K562 (cell line): ENCODE measurements around the gene STX2. TPM values are rescaled to one million over a fixed set of nuclear protein-coding genes. Genes with fewer than 3 reads are reported as not detected.
A peak's percentile ranks its signal among the peaks of the same experiment; 100 is the strongest.

Experiments
- BHLHE40 ChIP-seq: IDR thresholded peaks from 2 replicates; pipeline ENCODE4 v1.6.1; 2011; ENCODE audit warnings: low read length, improper control_type of control experiment
- CSDE1 ChIP-seq, 2 experiments: fragments of 450-650 bp; IDR thresholded peaks; 2 replicates each; pipeline ENCODE4 v1.6.1; 2016; ENCODE audit warnings: mild to moderate bottlenecking in 1 of 2
- E2F6 ChIP-seq, 2 experiments: IDR thresholded peaks; 2 replicates each; pipeline ENCODE4 v1.6.1; 2011; ENCODE audit warnings: borderline replicate concordance in 1 of 2, control low read depth in 1 of 2, low read depth in 1 of 2, low read length in 1 of 2, mild to moderate bottlenecking in 1 of 2, mixed read lengths in 1 of 2, moderate library complexity in 1 of 2; ENCODE audit not compliant: insufficient read depth in 1 of 2, insufficient read length in 1 of 2, poor library complexity in 1 of 2, severe bottlenecking in 1 of 2; ENCODE audit errors: extremely low read depth in 1 of 2
- HNRNPH1 ChIP-seq: fragments of 200-400 bp; formaldehyde crosslinking; optimal IDR thresholded peaks from 2 replicates; pipeline ENCODE3; 2017; ENCODE audit warnings: low read depth, mild to moderate bottlenecking, low read length, moderate library complexity
- TCF7 ChIP-seq: sonication (generic); IDR thresholded peaks from 2 replicates; pipeline ENCODE4 v1.6.1; 2016; ENCODE audit warnings: antibody characterized with exemption, borderline replicate concordance
- ZNF133 ChIP-seq: fragments of 250-450 bp; sonication (Bioruptor Pico); IDR thresholded peaks from 2 replicates; pipeline ENCODE4 v1.4.0; 2020; ENCODE audit warnings: mild to moderate bottlenecking
- ZNF263 ChIP-seq: sonication (generic); formaldehyde crosslinking; IDR thresholded peaks from 2 replicates; pipeline ENCODE4 v1.8.0; 2022; ENCODE audit warnings: mild to moderate bottlenecking, missing genetic modification reagents, borderline replicate concordance
- ZNF639 ChIP-seq, 2 experiments: fragments of 200-800 bp in 1 of 2; sonication (Bioruptor generic) in 1 of 2; sonication (generic) in 1 of 2; formaldehyde crosslinking in 1 of 2; IDR thresholded peaks in 1 of 2; conservative IDR thresholded peaks in 1 of 2; 2 replicates each; pipeline versions ENCODE4 v1.5.0 to v1.6.1; 2016 to 2020; ENCODE audit warnings: missing compliant biosample characterization in 1 of 2, missing genetic modification characterization in 1 of 2, missing genetic modification reagents in 1 of 2
- polyA plus RNA-seq, 8 experiments: library from polyadenylated mRNA; depleted of rRNA in 4 of 8; stranded (reverse) in 5 of 8; unstranded in 3 of 8; fragments of >200 nt; fragmentation: Nextera tagmentation in 2 of 8; fragmentation: Illumina TruSeq in 1 of 8; extraction: Ambion mirVana in 2 of 8; extraction: Trizol in 1 of 8; gene quantifications; 2 replicates each; pipeline versions ENCODE4 v1.2.1 to v1.2.3, GENCODE V29; 2011 to 2014; ENCODE audit warnings: inconsistent platforms in 1 of 8, missing spikeins in 1 of 8
- total RNA-seq, 7 experiments: library from RNA; depleted of rRNA in 6 of 7; stranded (reverse); fragments of >200 nt in 6 of 7; fragmentation: Illumina TruSeq in 2 of 7; extraction: Trizol in 2 of 7; gene quantifications; 2 replicates each; pipeline versions ENCODE4 v1.2.1 to v1.2.3, GENCODE V29; 2011 to 2021; ENCODE audit warnings: low replicate concordance in 1 of 7
- TF ChIP-seq, protein P1 (sequence below): fragments of 450-650 bp; IDR thresholded peaks from 2 replicates; pipeline ENCODE4 v1.6.1; 2016; ENCODE audit warnings: mild to moderate bottlenecking, moderate library complexity
- TF ChIP-seq, protein P2 (sequence below), 2 experiments: fragments of 450-650 bp; conservative IDR thresholded peaks; 2 replicates each; pipeline ENCODE4 v1.6.1; 2017; ENCODE audit warnings: mild to moderate bottlenecking in 2 of 2, moderate library complexity in 2 of 2

The STX2 gene
- total and polyA plus RNA-seq, 9 of the 15 experiments (the other 6 are each of a cell fraction or from before 2014, with no cell fraction given), result 22.2 to 54.6 (median 30.8) TPM

DNA sequence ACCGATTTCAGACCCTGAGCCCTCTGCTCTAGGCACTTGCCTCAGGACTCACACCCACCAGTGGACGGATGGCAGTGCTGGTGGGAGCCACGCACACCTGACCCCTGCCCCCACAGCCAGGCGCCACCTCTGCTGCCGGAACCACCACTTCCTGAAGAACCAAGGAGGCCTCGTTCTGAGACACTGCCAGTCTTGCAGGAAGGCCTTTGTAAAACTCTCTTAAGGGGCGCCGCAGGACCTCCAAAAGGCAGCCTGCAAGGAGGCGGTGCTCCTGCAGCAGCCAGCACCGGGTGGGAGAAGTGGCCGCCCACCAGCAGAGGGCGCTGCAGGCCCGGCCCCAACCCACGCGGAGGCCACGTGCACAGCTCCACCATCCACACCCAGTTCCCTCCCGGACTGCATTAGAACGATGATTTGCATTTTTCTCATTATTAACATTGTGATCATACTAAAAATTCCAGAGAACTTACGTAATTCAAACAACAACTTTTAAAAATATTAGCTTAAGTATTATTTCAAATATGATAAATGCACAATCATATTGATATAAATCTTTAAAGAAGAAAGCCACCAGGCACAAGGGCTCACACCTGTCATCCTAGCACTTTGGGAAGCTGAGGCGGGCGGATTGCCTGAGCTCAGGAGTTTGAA lies 12.8 kb downstream of the STX2 start (continued):
- TF ChIP-seq E2F6 (IDR thresholded peaks at IDR 0.05; ENCODE audit: borderline replicate concordance in 1 of 2, extremely low read depth in 1 of 2, insufficient read depth in 1 of 2, insufficient read length in 1 of 2, low read depth in 1 of 2, low read length in 1 of 2, poor library complexity in 1 of 2, severe bottlenecking in 1 of 2) (peak; percentile 99), ZNF263 (CRISPR knock-in tag) (peak; percentile 68; the same call in 1 of the 2 replicates), TCF7 (no peak), ZNF639 (CRISPR knock-in tag; conservative IDR thresholded peaks at IDR 0.05 in 1 of 2, IDR thresholded peaks at IDR 0.05 in 1 of 2) (peak in 1 of 2 experiments; percentile 32; a peak in 1 of 4 replicates), CSDE1 (IDR thresholded peaks at IDR 0.05) (0 out of 4 replicates have a peak, but pooled peaks of 1 of the 2 experiments have one; percentile 42), ZNF133 (no peak), HNRNPH1 (no peak), BHLHE40 (peak; percentile 93)
- TF ChIP-seq, protein P1, sequence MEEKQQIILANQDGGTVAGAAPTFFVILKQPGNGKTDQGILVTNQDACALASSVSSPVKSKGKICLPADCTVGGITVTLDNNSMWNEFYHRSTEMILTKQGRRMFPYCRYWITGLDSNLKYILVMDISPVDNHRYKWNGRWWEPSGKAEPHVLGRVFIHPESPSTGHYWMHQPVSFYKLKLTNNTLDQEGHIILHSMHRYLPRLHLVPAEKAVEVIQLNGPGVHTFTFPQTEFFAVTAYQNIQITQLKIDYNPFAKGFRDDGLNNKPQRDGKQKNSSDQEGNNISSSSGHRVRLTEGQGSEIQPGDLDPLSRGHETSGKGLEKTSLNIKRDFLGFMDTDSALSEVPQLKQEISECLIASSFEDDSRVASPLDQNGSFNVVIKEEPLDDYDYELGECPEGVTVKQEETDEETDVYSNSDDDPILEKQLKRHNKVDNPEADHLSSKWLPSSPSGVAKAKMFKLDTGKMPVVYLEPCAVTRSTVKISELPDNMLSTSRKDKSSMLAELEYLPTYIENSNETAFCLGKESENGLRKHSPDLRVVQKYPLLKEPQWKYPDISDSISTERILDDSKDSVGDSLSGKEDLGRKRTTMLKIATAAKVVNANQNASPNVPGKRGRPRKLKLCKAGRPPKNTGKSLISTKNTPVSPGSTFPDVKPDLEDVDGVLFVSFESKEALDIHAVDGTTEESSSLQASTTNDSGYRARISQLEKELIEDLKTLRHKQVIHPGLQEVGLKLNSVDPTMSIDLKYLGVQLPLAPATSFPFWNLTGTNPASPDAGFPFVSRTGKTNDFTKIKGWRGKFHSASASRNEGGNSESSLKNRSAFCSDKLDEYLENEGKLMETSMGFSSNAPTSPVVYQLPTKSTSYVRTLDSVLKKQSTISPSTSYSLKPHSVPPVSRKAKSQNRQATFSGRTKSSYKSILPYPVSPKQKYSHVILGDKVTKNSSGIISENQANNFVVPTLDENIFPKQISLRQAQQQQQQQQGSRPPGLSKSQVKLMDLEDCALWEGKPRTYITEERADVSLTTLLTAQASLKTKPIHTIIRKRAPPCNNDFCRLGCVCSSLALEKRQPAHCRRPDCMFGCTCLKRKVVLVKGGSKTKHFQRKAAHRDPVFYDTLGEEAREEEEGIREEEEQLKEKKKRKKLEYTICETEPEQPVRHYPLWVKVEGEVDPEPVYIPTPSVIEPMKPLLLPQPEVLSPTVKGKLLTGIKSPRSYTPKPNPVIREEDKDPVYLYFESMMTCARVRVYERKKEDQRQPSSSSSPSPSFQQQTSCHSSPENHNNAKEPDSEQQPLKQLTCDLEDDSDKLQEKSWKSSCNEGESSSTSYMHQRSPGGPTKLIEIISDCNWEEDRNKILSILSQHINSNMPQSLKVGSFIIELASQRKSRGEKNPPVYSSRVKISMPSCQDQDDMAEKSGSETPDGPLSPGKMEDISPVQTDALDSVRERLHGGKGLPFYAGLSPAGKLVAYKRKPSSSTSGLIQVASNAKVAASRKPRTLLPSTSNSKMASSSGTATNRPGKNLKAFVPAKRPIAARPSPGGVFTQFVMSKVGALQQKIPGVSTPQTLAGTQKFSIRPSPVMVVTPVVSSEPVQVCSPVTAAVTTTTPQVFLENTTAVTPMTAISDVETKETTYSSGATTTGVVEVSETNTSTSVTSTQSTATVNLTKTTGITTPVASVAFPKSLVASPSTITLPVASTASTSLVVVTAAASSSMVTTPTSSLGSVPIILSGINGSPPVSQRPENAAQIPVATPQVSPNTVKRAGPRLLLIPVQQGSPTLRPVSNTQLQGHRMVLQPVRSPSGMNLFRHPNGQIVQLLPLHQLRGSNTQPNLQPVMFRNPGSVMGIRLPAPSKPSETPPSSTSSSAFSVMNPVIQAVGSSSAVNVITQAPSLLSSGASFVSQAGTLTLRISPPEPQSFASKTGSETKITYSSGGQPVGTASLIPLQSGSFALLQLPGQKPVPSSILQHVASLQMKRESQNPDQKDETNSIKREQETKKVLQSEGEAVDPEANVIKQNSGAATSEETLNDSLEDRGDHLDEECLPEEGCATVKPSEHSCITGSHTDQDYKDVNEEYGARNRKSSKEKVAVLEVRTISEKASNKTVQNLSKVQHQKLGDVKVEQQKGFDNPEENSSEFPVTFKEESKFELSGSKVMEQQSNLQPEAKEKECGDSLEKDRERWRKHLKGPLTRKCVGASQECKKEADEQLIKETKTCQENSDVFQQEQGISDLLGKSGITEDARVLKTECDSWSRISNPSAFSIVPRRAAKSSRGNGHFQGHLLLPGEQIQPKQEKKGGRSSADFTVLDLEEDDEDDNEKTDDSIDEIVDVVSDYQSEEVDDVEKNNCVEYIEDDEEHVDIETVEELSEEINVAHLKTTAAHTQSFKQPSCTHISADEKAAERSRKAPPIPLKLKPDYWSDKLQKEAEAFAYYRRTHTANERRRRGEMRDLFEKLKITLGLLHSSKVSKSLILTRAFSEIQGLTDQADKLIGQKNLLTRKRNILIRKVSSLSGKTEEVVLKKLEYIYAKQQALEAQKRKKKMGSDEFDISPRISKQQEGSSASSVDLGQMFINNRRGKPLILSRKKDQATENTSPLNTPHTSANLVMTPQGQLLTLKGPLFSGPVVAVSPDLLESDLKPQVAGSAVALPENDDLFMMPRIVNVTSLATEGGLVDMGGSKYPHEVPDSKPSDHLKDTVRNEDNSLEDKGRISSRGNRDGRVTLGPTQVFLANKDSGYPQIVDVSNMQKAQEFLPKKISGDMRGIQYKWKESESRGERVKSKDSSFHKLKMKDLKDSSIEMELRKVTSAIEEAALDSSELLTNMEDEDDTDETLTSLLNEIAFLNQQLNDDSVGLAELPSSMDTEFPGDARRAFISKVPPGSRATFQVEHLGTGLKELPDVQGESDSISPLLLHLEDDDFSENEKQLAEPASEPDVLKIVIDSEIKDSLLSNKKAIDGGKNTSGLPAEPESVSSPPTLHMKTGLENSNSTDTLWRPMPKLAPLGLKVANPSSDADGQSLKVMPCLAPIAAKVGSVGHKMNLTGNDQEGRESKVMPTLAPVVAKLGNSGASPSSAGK, result peak; percentile 99
- TF ChIP-seq, protein P2, sequence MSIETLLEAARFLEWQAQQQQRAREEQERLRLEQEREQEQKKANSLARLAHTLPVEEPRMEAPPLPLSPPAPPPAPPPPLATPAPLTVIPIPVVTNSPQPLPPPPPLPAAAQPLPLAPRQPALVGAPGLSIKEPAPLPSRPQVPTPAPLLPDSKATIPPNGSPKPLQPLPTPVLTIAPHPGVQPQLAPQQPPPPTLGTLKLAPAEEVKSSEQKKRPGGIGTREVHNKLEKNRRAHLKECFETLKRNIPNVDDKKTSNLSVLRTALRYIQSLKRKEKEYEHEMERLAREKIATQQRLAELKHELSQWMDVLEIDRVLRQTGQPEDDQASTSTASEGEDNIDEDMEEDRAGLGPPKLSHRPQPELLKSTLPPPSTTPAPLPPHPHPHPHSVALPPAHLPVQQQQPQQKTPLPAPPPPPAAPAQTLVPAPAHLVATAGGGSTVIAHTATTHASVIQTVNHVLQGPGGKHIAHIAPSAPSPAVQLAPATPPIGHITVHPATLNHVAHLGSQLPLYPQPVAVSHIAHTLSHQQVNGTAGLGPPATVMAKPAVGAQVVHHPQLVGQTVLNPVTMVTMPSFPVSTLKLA (conservative IDR thresholded peaks at IDR 0.05), result peak; percentile 97 to 98
